Caco-2 (cell line): Measurements from ENCODE around the gene NFIA. TPM values are rescaled to one million over a fixed set of nuclear protein-coding genes. Genes with fewer than 3 reads are reported as not detected.
"Not testable (repeated sequence)": the region's sequence is repeated elsewhere in the genome, so short reads cannot be mapped to it uniquely, and the experiment has no call there.

ENCODE experiments used
- BruUV-seq: library from RNA; stranded (reverse); fragments of 400-500 nt; replicated peaks from 2 replicates; lab custom pipeline; 2021; lab: Mats Ljungman, UMichigan
- CTCF ChIA-PET: fragments of 300-600 bp; sonication (Branson Sonifier 250); formaldehyde crosslinking; loops from one replicate; lab custom pipeline; 2022; ENCODE audit warnings: antibody characterized with exemption; lab: Charles Lee
- POLR2A ChIA-PET: fragments of 300-600 bp; sonication (Branson Sonifier 250); formaldehyde crosslinking; loops from one replicate; lab custom pipeline; 2022; ENCODE audit warnings: antibody characterized with exemption; lab: Charles Lee
- DNase-seq, 2 experiments: peaks; one replicate each; pipeline versions ENCODE4 v3.0.0 to v3.0.0-alpha.2; 2020 to 2022
- H3K27me3 ChIP-seq: replicated peaks from 2 replicates; pipeline ENCODE4 v1.6.0; 2011; ENCODE audit warnings: low read length; ENCODE audit not compliant: control insufficient read depth, insufficient read depth
- H3K36me3 ChIP-seq: 2 replicates; pipeline ENCODE4 v1.5.1; 2011; ENCODE audit warnings: low read length; ENCODE audit not compliant: control insufficient read depth, insufficient read depth
- H3K4me1 ChIP-seq: fragments of 250-450 bp; sonication (Bioruptor Pico); 2 replicates; pipeline ENCODE4 v1.5.1; 2020; ENCODE audit warnings: mild to moderate bottlenecking
- H3K4me3 ChIP-seq: 2 replicates; pipeline ENCODE4 v1.5.1; 2011; ENCODE audit warnings: low read depth, mild to moderate bottlenecking, control low read depth, low read length
- H3K9me3 ChIP-seq: fragments of 250-450 bp; sonication (Bioruptor Pico); 2 replicates; pipeline ENCODE4 v1.5.1; 2020; ENCODE audit warnings: mild to moderate bottlenecking, moderate library complexity
- H3K27ac Mint-ChIP-seq: one replicate; pipeline ENCODE4 v1.8.0; 2022; ENCODE audit warnings: mixed read lengths; ENCODE audit not compliant: unreplicated experiment
- H3K27me3 Mint-ChIP-seq: one replicate; pipeline ENCODE4 v1.8.0; 2022; ENCODE audit warnings: mixed read lengths; ENCODE audit not compliant: insufficient read depth, unreplicated experiment
- H3K36me3 Mint-ChIP-seq: one replicate; pipeline ENCODE4 v1.8.0; 2022; ENCODE audit warnings: mild to moderate bottlenecking, mixed read lengths; ENCODE audit not compliant: insufficient read depth, unreplicated experiment
- H3K4me1 Mint-ChIP-seq: one replicate; pipeline ENCODE4 v1.8.0; 2022; ENCODE audit warnings: low read depth, mixed read lengths; ENCODE audit not compliant: unreplicated experiment
- H3K4me3 Mint-ChIP-seq: one replicate; pipeline ENCODE4 v1.8.0; 2022; ENCODE audit warnings: mild to moderate bottlenecking, moderate library complexity, mixed read lengths; ENCODE audit not compliant: unreplicated experiment
- H3K9me3 Mint-ChIP-seq: one replicate; pipeline ENCODE4 v1.8.0; 2022; ENCODE audit warnings: mixed read lengths; ENCODE audit not compliant: unreplicated experiment
- CTCF ChIP-seq, 2 experiments: fragments of 200-600 bp in 1 of 2; IDR thresholded peaks; 1 replicate in 1 of 2; 2 replicates in 1 of 2; pipeline versions ENCODE4 v1.5.1 to v1.8.0; 2011 to 2022; ENCODE audit warnings: antibody characterized with exemption in 1 of 2, control low read depth in 1 of 2, inconsistent platforms in 1 of 2, low read depth in 1 of 2, low read length in 1 of 2, mild to moderate bottlenecking in 1 of 2, moderate library complexity in 1 of 2; ENCODE audit not compliant: insufficient read depth in 1 of 2, severe bottlenecking in 1 of 2, unreplicated experiment in 1 of 2
- intact Hi-C: fragments of 100-400 bp; cut with micrococcal nuclease; formaldehyde crosslinking; loops from one replicate; pipeline ENCODE4 v1.10.0; 2022; ENCODE audit not compliant: unreplicated experiment
- total RNA-seq: library from RNA; stranded (reverse); gene quantifications from 2 replicates; pipeline ENCODE4 v1.2.3, GENCODE V29; 2022

NFIA gene
- total RNA-seq, 1 experiment from 2014 or later, result 1.4 TPM

DNA sequence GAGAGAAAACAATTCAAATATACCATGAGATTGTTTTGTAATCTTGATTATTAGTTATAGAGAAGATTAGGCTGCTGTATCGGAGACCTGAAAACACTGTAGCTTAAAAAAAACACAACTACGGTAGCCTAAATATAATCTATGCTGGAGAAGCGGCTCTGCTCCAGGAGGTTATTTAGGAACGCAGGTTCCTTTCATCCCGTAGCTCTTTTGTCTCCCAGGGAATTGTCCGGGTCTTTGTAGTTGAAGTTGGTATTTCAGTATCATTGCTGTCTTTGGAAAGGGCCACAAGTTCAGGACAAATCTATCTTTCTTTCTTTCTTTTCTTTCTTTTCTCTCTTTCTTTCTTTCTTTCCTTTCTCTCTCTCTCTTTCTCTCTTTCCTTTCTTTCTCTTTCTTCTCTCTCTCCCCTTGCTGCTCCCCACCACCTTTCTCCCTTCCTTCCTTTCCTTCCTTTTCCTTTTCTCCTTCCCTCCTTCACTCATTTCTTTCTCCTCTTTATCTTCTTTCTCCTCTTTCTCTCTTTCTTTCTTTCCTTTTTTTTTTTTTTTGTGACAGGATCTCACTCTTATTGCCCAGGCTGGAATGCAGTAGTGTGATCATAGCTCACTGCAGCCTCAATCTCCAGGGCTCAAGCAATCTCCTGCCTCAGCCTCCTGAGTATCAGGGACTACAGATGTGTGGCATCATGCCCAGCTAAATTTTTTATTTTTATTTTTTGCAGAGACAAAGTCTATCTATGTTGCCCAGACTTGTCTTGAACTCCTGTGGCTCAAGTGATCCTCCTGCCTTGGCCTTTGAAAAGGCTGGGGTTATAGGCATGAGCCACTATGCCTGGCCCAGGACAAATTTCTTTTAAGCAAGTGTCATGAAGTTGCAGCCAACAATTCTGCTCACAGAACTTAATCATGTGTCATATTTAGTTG, 10.9 kb upstream of the NFIA start:
- BruUV-seq, result no TSS peak
- Mint-ChIP-seq H3K4me1 (no peaks in the 10 kb centered on the region), H3K27me3 (peaks cover 8% of the 10 kb centered on the region), H3K36me3 (no peaks in the 10 kb centered on the region), H3K9me3 (no peaks in the 10 kb centered on the region), H3K27ac (no peak overlapping the region), H3K4me3 (no peak overlapping the region)
- H3K4me1 ChIP-seq, result no peaks in the 10 kb centered on the region
- no peaks in the 10 kb centered on the region for H3K36me3 ChIP-seq
- TF ChIP-seq CTCF (IDR thresholded peaks at IDR 0.05; ENCODE audit: insufficient read depth in 1 of 2, low read depth in 1 of 2, low read length in 1 of 2, severe bottlenecking in 1 of 2, unreplicated experiment in 1 of 2), result no peak
- POLR2A ChIA-PET, result no interaction called here
- no peak overlapping the region for H3K4me3 ChIP-seq
- CTCF ChIA-PET, result interaction anchor here (0.6 to 0.7 kb wide), 2 partner anchors 28 to 98 kb away, joined by 3 to 4 read pairs; no protein-coding TSS in a partner anchor
- H3K9me3 ChIP-seq, result no peaks in the 10 kb centered on the region
- intact Hi-C loops, result no loop called here
- H3K27me3 ChIP-seq, result no peaks in the 10 kb centered on the region
- no peak for DNase-seq

GRCh38 chr1:61073871-61074270, 8.5 kb upstream of the NFIA start:
- H3K4me3 ChIP-seq, result no peak overlapping the region
- no peaks in the 10 kb centered on the region for H3K9me3 ChIP-seq
- Mint-ChIP-seq H3K36me3 (peaks cover 8% of the 10 kb centered on the region), H3K27me3 (peaks cover 8% of the 10 kb centered on the region), H3K9me3 (no peaks in the 10 kb centered on the region), H3K27ac (no peak overlapping the region), H3K4me1 (no peaks in the 10 kb centered on the region), H3K4me3 (no peak overlapping the region)
- no peak for TF ChIP-seq CTCF (IDR thresholded peaks at IDR 0.05; ENCODE audit: insufficient read depth in 1 of 2, low read depth in 1 of 2, low read length in 1 of 2, severe bottlenecking in 1 of 2, unreplicated experiment in 1 of 2)
- BruUV-seq, result no TSS peak
- no peaks in the 10 kb centered on the region for H3K4me1 ChIP-seq
- no peak for DNase-seq
- POLR2A ChIA-PET, result no interaction called here
- no peaks in the 10 kb centered on the region for H3K36me3 ChIP-seq
- H3K27me3 ChIP-seq, result no peaks in the 10 kb centered on the region
- intact Hi-C loops, result no loop called here
- CTCF ChIA-PET, result no interaction called here

DNA sequence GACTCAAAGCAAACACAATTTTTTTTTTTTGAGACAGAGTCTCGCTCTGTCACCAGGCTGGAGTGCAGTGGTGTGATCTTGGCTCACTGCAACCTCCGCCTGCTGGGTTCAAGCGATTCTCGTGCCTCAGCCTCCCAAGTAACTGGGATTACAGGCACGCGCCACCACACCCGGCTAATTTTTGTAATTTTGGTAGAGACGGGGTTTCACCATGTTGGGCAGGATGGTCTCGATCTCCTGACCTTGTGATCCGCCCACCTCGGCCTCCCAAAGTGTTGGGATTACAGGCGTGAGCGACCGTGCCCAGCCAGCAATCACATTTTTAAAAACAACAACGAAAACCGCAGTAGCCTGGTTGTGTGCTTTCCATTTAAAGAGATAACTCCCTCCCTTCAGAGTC, 6.5 kb upstream of the NFIA start:
- H3K27ac Mint-ChIP-seq, H3K36me3 Mint-ChIP-seq, H3K27me3 ChIP-seq, H3K4me1 Mint-ChIP-seq, H3K9me3 ChIP-seq, H3K4me3 ChIP-seq, CTCF ChIA-PET, H3K4me3 Mint-ChIP-seq, H3K9me3 Mint-ChIP-seq, BruUV-seq, H3K4me1 ChIP-seq, H3K27me3 Mint-ChIP-seq, DNase-seq, H3K36me3 ChIP-seq, POLR2A ChIA-PET: not testable (repeated sequence)
- intact Hi-C loops, result loop anchor here (2.0 kb wide), 1 partner anchor 25 kb away; no protein-coding TSS in a partner anchor
